SKM-1 treated with dmso at 0.1 percent for 144 hours (cell line): ENCODE data around the gene PEBP1.
"Not testable (repeated sequence)": the region's sequence is repeated elsewhere in the genome, so short reads cannot be mapped to it uniquely, and the experiment has no call there.

ENCODE experiments used
- DNase-seq: peaks from one replicate; lab custom pipeline; 2025; ENCODE audit not compliant: unreplicated experiment; lab: John Stamatoyannopoulos, UW

The PEBP1 gene

DNA sequence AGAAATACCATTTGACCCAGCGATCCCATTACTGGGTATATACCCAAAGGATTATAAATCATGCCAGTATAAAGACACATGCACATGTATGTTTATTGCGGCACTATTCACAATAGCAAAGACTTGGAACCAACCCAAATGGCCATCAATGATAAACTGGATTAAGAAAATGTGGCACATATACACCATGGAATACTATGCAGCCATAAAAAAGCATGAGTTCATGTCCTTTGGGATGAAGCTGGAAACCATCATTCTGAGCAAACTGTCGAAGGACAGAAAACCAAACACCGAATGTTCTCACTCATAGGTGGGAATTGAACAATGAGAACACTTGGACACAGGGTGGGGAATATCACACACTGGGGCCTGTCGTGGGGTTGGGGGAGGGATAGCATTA, 6.5 kb upstream of the PEBP1 start:
- not testable (repeated sequence) for DNase-seq

DNA sequence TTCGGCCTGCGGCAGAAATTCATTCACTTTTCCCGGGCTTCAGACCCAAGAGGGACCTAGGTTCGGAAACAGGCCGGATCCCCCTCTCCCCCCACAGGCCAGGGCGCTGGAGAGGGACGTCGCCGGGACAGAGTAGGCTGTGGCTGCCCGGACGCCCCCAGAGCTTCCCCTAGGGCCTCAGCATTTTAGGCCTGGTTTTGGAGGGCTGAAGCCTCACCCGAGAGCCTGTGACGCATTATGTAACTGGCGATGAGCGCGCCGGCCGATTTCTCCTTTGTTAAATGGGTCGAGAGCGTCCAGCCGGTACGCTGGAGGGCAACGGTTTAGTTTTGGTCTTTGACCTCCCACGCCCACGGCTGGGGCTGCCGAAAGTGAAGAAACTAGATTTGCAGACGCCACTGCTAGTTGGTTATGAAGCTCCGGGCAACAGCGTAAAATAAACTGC, 657 bp downstream of the PEBP1 start:
- no peak for DNase-seq

DNA sequence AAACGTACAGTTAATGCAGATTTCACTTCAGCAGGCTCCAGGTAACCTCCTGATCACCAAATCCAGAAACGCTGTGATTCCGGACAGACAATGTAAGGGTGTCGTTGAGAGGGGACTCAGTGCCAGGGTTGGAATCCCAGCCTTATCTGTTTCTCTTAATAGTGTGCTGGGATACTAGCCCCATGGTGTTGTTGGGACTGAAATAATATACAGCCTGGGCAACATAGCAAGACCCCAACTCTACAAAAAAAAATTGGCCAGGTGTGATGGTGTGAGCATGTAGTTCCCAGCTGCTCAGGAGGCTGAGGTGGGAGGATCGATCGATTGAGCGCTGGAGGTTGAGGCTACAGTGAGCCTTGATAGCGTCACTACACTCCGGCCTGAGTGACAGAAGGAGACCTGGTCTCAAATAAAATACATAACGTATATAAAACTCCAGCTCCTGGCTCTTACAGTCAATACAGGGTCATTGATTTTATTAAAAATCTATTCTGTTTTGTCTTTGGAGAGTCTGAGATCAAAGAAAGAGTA, 1.3 kb downstream of the PEBP1 start:
- DNase-seq = no peak

DNA sequence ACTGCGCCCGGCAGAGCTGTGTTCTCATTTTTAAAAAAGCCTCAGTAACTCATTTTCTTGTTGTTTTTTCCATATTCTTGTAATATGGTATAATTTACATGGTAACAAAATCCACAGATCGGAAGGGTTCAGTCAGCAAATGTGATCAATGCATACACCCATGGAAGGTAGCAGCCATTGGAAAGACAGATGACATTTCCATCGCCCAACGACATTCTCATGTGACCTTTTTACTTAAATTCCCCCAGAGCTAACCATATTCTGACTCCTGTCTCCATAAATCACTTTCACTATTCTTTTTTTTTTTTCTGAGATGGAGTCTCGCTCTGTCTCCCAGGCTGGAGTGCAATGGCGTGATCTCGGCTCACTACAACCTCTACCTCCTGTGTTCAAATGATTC, 4.9 kb downstream of the PEBP1 start:
- DNase-seq = no peak

DNA sequence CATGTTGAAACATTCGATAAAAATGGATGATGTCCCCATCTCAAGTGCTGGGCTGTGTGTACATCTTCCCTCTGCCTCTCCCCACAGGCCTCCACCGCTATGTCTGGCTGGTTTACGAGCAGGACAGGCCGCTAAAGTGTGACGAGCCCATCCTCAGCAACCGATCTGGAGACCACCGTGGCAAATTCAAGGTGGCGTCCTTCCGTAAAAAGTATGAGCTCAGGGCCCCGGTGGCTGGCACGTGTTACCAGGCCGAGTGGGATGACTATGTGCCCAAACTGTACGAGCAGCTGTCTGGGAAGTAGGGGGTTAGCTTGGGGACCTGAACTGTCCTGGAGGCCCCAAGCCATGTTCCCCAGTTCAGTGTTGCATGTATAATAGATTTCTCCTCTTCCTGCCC, 8.6 kb downstream of the PEBP1 start:
- DNase-seq = no peak

DNA sequence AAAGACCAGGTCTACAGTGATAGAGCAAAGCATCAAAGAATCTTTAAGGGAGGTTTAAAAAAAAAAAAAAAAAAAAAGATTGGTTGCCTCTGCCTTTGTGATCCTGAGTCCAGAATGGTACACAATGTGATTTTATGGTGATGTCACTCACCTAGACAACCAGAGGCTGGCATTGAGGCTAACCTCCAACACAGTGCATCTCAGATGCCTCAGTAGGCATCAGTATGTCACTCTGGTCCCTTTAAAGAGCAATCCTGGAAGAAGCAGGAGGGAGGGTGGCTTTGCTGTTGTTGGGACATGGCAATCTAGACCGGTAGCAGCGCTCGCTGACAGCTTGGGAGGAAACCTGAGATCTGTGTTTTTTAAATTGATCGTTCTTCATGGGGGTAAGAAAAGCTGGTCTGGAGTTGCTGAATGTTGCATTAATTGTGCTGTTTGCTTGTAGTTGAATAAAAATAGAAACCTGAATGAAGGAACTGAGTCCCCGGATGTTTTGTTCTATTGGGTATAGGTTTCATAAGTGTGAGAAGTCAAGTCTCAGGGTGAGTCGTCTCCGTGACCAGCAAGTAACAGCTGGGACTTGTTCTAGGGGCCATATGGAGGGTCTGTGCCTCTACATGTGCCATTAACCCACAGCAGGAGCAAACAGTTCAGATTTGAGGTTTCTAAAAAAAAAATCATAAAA, 9.3 kb downstream of the PEBP1 start:
- DNase-seq = no peak

DNA sequence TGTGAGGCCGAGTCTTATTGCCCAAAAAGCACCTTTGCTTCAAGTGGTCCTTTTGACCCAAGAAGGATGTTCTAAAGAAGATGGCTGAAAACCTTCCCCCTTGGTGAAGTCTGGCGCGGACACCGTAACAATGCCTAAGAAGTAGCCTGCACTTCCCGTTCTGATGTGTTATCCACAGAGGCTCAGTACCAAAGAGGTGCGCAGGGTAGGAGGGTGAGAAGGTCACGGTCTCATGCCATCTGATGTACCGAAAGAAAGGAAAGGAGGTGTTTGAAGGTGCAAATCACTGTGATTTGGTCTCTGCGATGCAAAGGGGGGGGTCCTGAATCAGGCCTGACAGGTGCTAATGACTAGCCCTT, 9.9 kb downstream of the PEBP1 start:
- DNase-seq = no peak

DNA sequence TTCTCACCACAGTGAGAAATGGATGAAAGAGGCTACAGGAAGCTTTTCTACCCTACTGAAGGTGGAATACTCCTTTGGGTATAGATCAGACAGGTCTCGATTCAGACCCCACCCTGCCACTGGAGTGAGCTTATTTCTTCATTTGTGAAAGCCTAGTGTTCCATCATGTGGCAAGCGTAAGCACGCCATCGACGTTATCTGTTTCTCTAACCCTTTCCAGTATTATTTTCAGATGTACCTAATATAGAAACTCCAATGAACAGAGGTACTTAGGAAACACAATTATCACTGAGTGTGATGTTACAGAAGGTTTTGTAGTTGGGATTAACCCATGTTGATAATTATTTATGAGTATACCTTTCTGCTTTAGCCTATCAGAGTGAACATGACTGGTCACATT, 12.4 kb downstream of the PEBP1 start:
- DNase-seq = no peak

DNA sequence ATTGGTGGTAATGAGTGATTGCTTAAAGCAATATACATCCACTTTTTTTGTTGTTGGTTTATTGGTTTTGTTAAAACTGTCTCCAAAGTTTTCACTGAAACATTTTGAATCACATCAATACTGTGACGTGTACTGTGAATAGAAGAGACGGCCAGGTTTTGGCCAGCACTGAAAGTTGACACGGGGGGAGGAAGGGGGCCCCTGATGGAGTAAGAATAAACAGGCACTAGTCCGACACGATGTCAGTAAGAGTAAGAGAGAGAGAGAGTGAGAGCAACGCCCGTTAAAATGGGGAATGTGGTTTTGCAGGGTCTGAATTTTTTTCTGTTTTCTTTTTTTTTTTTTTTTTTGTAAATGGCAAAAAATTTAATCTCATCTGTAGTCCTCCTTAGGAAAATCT, 14.7 kb downstream of the PEBP1 start:
- DNase-seq = no peak

DNA sequence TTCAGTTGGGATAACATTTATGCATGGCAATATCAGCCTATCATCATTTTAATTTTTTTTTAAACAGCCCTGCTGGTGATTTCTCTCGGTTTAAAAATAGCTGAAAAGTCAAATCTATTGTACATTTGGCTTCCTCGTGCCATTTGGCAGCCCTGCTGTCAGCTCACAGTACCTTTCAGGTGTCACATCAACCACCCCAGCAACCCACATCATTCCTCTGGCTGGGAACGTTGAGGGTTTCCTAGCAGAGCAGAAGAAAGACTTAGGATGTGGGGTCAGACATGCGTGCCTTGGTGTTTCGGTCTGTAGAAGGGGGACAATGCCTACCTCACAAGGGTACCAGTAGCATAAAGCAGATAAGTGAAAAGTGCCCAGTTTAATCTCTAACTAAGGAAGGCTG, 15.8 kb downstream of the PEBP1 start:
- DNase-seq = no peak

DNA sequence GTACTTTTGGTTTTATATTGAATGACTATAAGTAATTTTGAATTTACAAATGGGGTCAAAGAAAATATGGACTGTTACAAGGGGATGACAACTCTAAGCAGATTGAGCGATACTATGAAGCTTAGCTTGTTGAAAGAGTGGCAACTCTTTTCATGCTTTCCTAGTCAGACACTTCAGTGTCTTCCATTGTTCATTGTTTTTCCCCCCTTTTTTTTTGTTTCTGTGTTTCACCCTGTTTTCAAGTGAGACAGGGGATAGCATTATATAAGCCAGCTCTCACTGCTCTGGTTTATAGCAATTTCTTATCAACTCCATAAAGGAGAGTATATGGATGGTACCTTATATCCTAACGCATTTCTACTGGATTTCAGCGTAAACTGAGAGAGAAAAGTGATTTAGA, 24.6 kb downstream of the PEBP1 start:
- DNase-seq = no peak

DNA sequence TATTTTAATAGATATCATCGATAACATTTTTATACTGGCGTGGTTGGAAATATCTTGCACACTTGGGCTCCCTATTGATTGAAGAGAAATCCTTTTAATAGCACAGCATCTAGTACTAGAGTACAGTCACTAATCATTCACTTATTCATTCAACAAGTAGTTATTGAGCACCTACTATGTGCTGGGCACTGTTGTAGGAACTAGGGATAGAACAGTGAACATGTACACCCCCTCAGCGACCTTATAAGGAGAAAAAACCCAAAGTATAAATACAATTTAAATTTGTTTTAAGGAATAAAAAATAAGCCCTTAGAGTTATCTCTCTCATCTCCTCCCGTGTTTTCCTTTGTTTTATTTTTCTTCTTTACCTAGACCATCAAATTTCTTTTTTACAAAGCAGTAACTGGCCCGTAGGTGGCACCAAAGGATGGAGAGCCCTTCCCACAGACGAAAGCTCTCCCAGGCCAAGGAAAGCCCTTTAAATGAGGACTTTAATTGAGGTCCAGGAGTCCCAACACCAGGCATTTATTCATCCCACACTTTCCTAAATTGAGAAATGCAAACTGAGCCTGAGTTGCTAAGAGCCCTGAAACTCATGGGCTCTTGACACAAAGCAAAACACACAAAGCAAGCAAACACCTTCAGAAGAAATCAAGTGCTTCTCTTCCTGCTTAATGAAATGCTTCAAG, 29.0 kb downstream of the PEBP1 start:
- DNase-seq = no peak

DNA sequence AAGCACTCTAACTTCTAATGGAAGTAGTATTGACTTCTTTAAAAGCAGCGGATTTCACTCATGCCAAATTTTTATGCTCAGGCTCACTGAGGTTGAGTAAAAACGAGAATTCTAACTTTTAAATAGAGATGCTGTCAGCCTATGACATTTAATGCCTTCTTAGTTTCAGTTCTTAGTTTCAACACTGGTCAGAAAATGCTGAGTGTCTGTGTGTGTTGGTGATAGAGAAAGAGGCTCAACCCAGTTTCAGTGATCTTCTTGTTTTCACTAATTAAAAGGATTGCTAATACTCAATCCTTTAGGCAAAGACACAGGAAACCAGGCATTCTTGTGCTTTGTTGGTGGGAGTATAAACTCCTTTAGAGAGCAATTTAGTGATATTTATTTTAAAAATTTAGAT, 31.0 kb downstream of the PEBP1 start:
- DNase-seq = no peak

DNA sequence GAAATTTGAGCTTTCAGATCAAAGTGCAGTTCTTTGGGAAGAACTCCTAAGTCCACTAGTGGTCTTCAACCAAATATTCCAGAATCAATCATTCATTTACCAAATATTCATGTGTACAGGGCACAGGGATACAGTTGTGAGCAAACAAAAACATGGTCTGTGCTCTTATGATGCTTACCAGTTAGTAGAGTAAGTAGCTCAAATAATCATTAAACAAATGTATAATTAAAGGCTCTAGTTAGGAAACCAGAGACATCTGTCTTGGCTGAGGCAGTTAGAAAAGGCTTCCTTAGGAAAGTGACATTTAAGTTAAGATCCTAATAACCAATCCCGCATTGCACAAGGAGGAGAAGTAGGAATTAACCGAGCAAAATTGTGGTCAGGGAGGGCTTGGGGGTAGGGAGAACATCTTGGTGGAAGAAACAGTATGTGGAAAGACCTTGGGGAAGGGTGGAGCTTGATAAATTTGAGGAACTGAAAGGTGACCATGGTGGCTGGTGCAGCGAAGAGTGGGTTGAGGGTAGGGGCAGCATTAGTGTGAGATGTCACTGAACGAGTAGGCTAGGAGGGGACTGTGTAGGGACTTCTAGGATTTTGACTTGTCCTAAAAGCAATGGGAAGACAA, 40.0 kb downstream of the PEBP1 start:
- peak; percentile 69 for DNase-seq

DNA sequence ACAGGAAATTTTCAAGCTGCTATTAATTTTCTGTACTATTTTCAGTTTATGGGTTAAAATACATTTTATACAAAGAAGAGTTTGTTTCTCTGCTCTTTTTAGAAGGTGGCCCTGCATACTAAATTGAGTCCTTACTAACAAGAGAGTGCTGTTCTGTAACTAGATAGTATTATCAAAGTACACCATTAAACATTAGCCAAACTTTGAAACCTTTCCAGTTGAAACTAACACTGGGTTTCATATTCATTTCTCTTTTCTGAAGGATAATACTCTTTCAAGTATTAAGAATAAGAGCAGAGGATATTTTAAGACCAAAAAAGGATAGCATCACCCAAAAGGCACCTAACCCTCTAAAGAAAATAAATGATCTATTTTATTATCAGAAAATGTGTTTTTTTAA, 47.2 kb downstream of the PEBP1 start:
- no peak for DNase-seq

DNA sequence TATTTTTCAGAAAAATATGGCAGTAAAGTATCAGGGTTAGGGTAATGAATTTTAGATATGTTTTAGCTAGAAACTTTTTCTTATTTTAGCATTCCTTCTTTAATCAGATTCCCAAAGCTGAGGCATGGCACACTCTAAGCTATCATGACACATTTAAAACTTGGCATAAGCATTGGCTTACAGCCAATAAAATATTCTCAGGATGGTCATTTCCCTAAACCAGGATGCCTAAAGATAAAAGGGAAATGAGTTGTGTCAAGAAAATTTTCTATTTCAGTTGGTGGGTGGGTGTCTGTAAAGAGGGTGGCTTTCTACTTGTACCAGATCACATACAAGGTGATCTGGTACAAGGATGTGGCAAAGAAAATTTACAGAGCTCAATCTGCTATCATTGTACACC, 47.8 kb downstream of the PEBP1 start:
- DNase-seq = no peak

DNA sequence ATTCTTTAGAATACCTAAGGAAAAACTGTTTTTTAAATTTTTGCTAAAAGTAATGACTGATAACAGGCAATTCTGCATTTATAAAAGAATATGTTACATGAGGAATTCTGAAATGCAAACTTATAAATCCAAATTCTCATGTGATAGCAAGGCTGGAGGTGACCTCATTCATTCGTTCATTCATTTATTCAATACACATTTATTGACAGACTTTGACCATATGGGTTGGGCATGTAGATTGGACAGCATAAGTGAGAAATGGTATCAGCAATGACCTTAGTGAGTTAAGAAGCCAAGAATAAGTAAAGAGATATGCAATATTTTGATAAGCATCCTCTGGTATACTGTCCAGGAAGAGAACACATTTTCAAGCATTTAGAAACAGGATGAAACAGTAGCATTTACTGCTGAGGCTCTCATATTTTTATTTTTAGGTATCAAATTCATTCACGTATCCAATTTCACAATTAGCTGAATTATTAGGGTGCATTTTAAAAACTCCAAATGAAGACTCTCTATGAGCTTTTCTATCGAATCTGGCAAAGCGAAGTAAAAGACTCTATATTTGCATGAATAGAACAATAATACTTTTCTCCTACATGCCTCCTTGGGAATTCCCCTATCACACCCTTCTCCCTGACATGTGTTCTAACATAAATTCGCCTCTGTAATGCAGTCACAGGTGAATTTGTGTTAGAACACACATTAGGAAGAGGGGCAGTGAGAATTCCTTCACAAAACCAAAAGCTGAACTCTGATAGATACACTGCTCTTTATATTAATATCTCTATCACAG, 49.9 kb downstream of the PEBP1 start:
- no peak for DNase-seq

DNA sequence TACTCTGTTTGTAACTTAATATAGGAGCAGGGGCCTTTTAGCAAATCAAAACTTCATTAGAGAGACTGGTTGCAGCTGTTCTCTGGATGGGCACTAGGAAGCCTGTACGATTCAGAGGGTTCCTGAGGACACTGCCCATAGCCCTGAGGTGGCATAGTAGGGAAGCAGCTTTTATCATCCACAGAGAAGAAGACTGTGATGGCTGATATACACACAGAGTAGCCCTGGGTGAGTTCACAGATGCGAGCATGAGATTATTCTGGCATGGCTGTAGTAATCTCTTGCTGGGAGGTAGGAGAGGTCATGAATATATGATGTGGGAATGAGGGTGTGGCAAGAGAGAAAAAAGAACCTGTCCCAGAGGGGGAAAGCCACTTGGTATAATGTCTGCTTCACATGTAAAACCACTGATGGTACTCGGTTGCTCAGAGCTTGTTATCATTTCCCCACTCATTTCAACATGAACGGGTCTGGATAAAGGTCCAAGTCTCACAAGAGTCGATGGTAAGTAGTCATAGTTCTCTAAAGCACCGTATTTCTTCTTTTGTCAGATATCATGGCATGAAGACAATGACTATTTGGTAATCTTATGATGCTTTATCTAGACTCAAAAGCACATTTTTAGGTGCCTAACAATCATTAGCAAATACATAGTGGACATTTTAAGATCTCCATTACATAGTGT, 52.0 kb downstream of the PEBP1 start:
- no peak for DNase-seq

DNA sequence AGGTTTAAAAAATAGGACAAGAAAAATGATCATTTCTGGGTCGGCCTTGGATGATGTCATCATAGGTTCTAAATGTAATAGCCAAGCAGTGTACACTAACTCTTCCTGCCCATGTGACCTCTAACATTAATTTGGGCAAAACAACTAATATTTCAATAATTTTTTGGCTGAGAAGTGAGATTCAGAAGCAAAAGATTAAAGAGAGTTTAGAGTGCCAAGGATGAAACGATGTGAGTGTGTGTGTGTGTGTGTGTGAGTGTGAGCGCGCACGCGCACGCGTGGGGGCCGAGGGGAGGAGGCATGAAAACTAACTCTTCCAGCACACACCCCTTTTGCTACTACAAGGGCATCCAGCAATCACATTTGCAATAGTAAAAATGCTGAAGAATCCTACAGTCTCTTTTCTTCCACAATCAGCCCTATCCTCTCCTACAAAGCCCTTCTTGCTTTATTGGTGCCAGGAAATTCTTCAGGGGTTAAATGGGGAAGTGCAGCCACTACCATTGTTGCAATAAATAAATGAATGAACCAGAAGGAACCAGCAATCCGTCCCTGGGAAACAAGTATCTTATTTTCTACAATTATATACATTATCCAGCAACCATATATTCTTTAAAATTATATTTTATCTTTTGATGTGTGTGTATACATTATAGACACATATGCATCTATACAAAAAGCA, 52.9 kb downstream of the PEBP1 start:
- DNase-seq = no peak

DNA sequence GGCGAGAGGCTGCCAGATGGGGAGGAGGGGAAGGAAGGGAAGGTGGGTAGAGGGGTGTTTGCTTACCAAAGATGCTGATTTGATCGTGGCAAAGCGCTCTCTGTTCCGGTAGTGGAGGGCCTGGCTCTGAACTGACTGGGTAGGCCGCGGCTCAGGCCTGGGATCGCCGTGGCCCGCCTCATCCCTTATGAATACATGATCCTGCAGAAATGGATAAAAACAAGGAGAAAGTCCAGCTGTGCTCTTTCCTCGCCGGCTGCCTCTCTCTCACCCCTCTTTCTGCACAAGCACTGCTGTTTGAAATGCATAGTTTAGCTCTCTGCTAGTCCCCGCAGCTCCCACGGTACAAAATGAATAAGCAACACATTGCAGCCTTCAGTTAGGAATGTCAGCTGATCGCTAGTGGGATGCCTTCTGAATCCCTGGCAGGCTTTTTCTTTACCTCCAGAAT, 53.8 kb downstream of the PEBP1 start:
- no peak for DNase-seq
